GM12878 (cell line): ENCODE results near the gene PAM. TPM values are rescaled to one million over a fixed set of nuclear protein-coding genes. Genes with fewer than 3 reads are reported as not detected.

Experiments
- ATAC-seq: fragments of 200-7000 bp; cut with Tn5 transposase; 3 replicates; pipeline ENCODE4 v1.9.1; 2020; ENCODE audit warnings: mild to moderate bottlenecking, moderate library complexity
- BruUV-seq: library from RNA; stranded (reverse); fragments of 400-500 nt; replicated peaks from 2 replicates; lab custom pipeline; 2021; lab: Mats Ljungman, UMichigan
- CTCF ChIA-PET: fragments of 300-600 bp; sonication (Branson Sonifier 250); formaldehyde crosslinking; extraction: SDS; loops from one replicate; lab custom pipeline; 2021; ENCODE audit warnings: inconsistent platforms; lab: Yijun Ruan, JAX
- POLR2A ChIA-PET: fragments of 350-600 bp; formaldehyde crosslinking; extraction: SDS; loops from one replicate; lab custom pipeline; 2021; ENCODE audit warnings: inconsistent platforms; lab: Charles Lee
- RAD21 ChIA-PET: fragments of 300-600 bp; sonication (Branson Sonifier 250); formaldehyde crosslinking; loops from one replicate; lab custom pipeline; 2023; ENCODE audit warnings: antibody characterized with exemption; ENCODE audit not compliant: unreplicated experiment; lab: Charles Lee
- SMC1A ChIA-PET: fragments of 300-600 bp; sonication (Branson Sonifier 250); formaldehyde crosslinking; loops from one replicate; lab custom pipeline; 2023; ENCODE audit not compliant: unreplicated experiment, uncharacterized antibody; lab: Charles Lee
- DNase-seq: peaks from one replicate; pipeline ENCODE4 v3.0.0-alpha.2; 2011; ENCODE audit warnings: low read depth, low spot score
- FAIRE-seq: peaks from 3 replicates; lab custom pipeline; 2011; peaks lifted over from hg19 to GRCh38; lab: Jason Lieb, UNC
- H2AFZ ChIP-seq: 2 replicates; pipeline ENCODE4 v1.6.0; 2011; ENCODE audit warnings: low read depth, low read length, control low read depth; ENCODE audit not compliant: control insufficient read depth
- H3K27ac ChIP-seq: 2 replicates; pipeline ENCODE4 v1.5.1; 2011; ENCODE audit warnings: control low read depth; ENCODE audit not compliant: control insufficient read depth, insufficient read depth
- H3K27me3 ChIP-seq, 2 experiments: replicated peaks in 1 of 2; 2 replicates each; pipeline versions ENCODE4 v1.6.0 to v1.6.1; 2011; ENCODE audit warnings: low read length in 1 of 2; ENCODE audit not compliant: control insufficient read depth in 2 of 2, insufficient read depth in 2 of 2
- H3K36me3 ChIP-seq, 2 experiments: 2 replicates each; pipeline ENCODE4 v1.5.1; 2011; ENCODE audit warnings: low read length in 1 of 2; ENCODE audit not compliant: control insufficient read depth in 2 of 2, insufficient read depth in 2 of 2
- H3K4me1 ChIP-seq: 2 replicates; pipeline ENCODE4 v1.6.1; 2011; ENCODE audit warnings: mild to moderate bottlenecking, low read length, moderate library complexity, mixed read lengths; ENCODE audit not compliant: control insufficient read depth, insufficient read depth
- H3K4me2 ChIP-seq: 2 replicates; pipeline ENCODE4 v1.6.0; 2011; ENCODE audit warnings: control low read depth; ENCODE audit not compliant: control insufficient read depth, insufficient read depth
- H3K4me3 ChIP-seq: fragments of 200-600 bp; sonication (generic); 2 replicates; pipeline ENCODE4 v1.5.1; 2016
- H3K79me2 ChIP-seq: 2 replicates; pipeline ENCODE4 v1.6.0; 2011; ENCODE audit warnings: low read length; ENCODE audit not compliant: control insufficient read depth, insufficient read depth
- H3K9ac ChIP-seq: 2 replicates; pipeline ENCODE4 v1.8.0; 2011; ENCODE audit warnings: low read length, control low read depth, mixed read lengths; ENCODE audit not compliant: control insufficient read depth, insufficient read depth
- H3K9me3 ChIP-seq: replicated peaks from 3 replicates; pipeline ENCODE4 v1.5.1; 2011; ENCODE audit warnings: mild to moderate bottlenecking, low read length; ENCODE audit not compliant: control insufficient read depth, insufficient read depth
- H4K20me1 ChIP-seq: 2 replicates; pipeline ENCODE4 v1.6.0; 2011; ENCODE audit not compliant: control insufficient read depth, insufficient read depth
- BACH1 ChIP-seq: fragments of 450-650 bp; IDR thresholded peaks from 2 replicates; pipeline ENCODE4 v1.6.1; 2017; ENCODE audit warnings: mild to moderate bottlenecking, borderline replicate concordance
- CBFB ChIP-seq: IDR thresholded peaks from 2 replicates; pipeline ENCODE4 v1.6.1; 2016; ENCODE audit warnings: antibody characterized with exemption, low read depth
- EP300 ChIP-seq, 2 experiments: fragments of 150-350 bp in 1 of 2; IDR thresholded peaks; 2 replicates each; pipeline ENCODE4 v1.6.1; 2011 to 2012; ENCODE audit warnings: low read depth in 2 of 2, low read length in 2 of 2, borderline replicate concordance in 1 of 2, improper control_type of control experiment in 1 of 2, inconsistent platforms in 1 of 2; ENCODE audit not compliant: control insufficient read depth in 1 of 2
- IRF4 ChIP-seq: IDR thresholded peaks from 2 replicates; pipeline ENCODE4 v1.6.1; 2011; ENCODE audit warnings: low read depth, low read length
- JUNB ChIP-seq: IDR thresholded peaks from 2 replicates; pipeline ENCODE4 v1.6.1; 2016; ENCODE audit warnings: antibody characterized with exemption, mild to moderate bottlenecking
- RB1 ChIP-seq: fragments of 450-650 bp; formaldehyde crosslinking; IDR thresholded peaks from 2 replicates; pipeline ENCODE4 v1.6.1; 2017; ENCODE audit warnings: mild to moderate bottlenecking, borderline replicate concordance
- SREBF1 ChIP-seq: IDR thresholded peaks from 2 replicates; pipeline ENCODE4 v1.6.1; 2012; ENCODE audit warnings: mild to moderate bottlenecking, low read length
- TAF1 ChIP-seq: IDR thresholded peaks from 2 replicates; pipeline ENCODE4 v1.6.1; 2011; ENCODE audit warnings: mild to moderate bottlenecking, low read depth, low read length, borderline replicate concordance
- ZNF622 ChIP-seq: fragments of 450-650 bp; IDR thresholded peaks from 2 replicates; pipeline ENCODE4 v1.6.1; 2017; ENCODE audit warnings: mild to moderate bottlenecking, inconsistent platforms
- WGBS: methylation state at CpG from one replicate; pipeline ENCODE4 v1.1.6; 2016; ENCODE audit warnings: low lambda C conversion rate; ENCODE audit not compliant: insufficient replicate concordance, insufficient coverage; ENCODE audit errors: missing lambda C conversion rate; 5-methylcytosine and 5-hydroxymethylcytosine counted together
- in situ Hi-C: fragments of 300-500 bp; cut with MboI; formaldehyde crosslinking; loops from 9 replicates; pipeline ENCODE4 v1.14.3; 2018; ENCODE audit warnings: mixed read lengths
- intact Hi-C: fragments of 100-400 bp; cut with micrococcal nuclease; formaldehyde crosslinking; loops from one replicate; pipeline ENCODE4 v1.14.2; 2022; ENCODE audit not compliant: unreplicated experiment
- polyA plus RNA-seq, 11 experiments: library from polyadenylated mRNA; depleted of rRNA in 4 of 11; unstranded in 6 of 11; stranded (reverse) in 5 of 11; fragments of >200 nt; fragmentation: Nextera tagmentation in 4 of 11; fragmentation: Illumina TruSeq in 1 of 11; extraction: Ambion mirVana in 4 of 11; extraction: Trizol in 1 of 11; gene quantifications; 1 replicate in 1 of 11; 2 replicates in 10 of 11; pipeline versions ENCODE4 v1.2.1 to v1.2.3, GENCODE V29; 2011 to 2016; ENCODE audit warnings: inconsistent platforms in 2 of 11, missing spikeins in 2 of 11, low read depth in 1 of 11
- total RNA-seq, 4 experiments: library from RNA; depleted of rRNA in 3 of 4; stranded (reverse); fragments of >200 nt in 3 of 4; fragmentation: Illumina TruSeq in 1 of 4; extraction: Trizol in 1 of 4; gene quantifications; 2 replicates each; pipeline versions ENCODE4 v1.2.1 to v1.2.3, GENCODE V29; 2013 to 2021
- TF ChIP-seq, protein P1 (sequence below): IDR thresholded peaks from 2 replicates; pipeline ENCODE4 v1.6.1; 2012; ENCODE audit warnings: low read length, inconsistent platforms
- TF ChIP-seq, protein P2 (sequence below): IDR thresholded peaks from 2 replicates; pipeline ENCODE4 v1.6.1; 2012; ENCODE audit warnings: improper control_type of control experiment, low read depth, low read length; ENCODE audit not compliant: insufficient replicate concordance

Gene PAM
- total and polyA plus RNA-seq, 10 of the 15 experiments (the other 5 are each of a cell fraction or from before 2014, with no cell fraction given) = 5.5 to 72.5 (median 15.4) TPM

DNA sequence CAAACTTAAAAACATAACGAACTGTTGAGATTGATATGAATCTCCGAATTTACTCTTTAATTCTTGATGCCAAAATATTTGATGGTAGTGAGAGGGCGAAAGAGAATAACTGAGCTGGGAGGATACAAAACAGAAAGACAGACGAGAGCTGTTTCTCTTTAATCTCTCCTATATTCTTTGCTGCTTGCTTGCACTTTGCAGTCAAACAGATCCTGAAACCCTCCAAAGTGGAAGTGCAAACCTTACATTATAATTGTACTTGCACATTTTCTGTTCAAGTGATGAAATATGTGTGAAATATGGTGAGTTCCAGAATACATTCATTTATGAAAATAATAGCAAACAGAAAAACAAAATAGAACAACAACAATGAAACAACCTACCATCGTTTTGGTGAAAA lies 63.8 kb downstream of the PAM start:
- Histone ChIP-seq H3K79me2 (no peaks in the 10 kb centered on the region; the same call in 1 of the 2 replicates), H3K4me2 (no peak overlapping the region), H3K36me3 (no peaks in the 10 kb centered on the region), H3K27ac (no peak overlapping the region), H4K20me1 (no peaks in the 10 kb centered on the region), H3K4me1 (peaks cover 6% of the 10 kb centered on the region; the same call in 1 of the 2 replicates), H3K9ac (no peak overlapping the region)
- WGBS = 51% methylated on average over 5 of the region's 5 CpGs
- intact Hi-C loops = no loop called here
- ChIA-PET POLR2A (no interaction called here), SMC1A (interaction anchor here (0.8 kb wide), 1 partner anchor 31 kb away, joined by 3 read pairs; no protein-coding TSS in a partner anchor), RAD21 (no interaction called here)
- peak; percentile 70 for ATAC-seq
- TF ChIP-seq JUNB = 0 out of 2 replicates have a peak, but pooled peaks have one; percentile 7
- no peak for TF ChIP-seq RB1
- no peak for TF ChIP-seq EP300 (IDR thresholded peaks at IDR 0.05; ENCODE audit: borderline replicate concordance in 1 of 2, control insufficient read depth in 1 of 2, low read depth in 2 of 2, low read length in 2 of 2)
- no peak for TF ChIP-seq SREBF1
- TF ChIP-seq, all 136 proteins: peak for 1
- H3K4me3 ChIP-seq = no peak overlapping the region
- no peak for DNase-seq
- no peak for FAIRE-seq
- H3K27me3 ChIP-seq = no peaks in the 10 kb centered on the region
- CTCF ChIA-PET = no interaction called here
- H3K9me3 ChIP-seq = no peaks in the 10 kb centered on the region
- H2AFZ ChIP-seq = no peak overlapping the region
- in situ Hi-C loops = no loop called here
- no TSS peak for BruUV-seq

DNA sequence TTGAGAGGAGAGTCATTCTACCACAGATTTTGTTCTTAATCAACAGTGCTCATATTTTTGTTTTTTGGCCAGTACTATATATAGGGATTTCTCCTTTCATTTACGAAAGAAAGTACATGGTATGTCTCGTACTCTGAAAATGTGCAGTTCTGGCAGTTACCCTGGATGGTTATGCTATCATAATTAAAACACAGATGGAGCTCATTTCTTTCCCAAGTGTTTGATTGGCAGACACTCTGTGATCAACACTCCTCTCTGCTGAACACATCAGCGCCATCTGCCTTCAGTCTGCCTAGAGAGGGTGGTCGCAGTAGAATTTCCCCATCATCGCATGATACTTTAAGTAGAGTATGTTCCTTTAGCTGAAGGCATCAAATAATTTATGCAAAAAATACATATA lies 64.5 kb downstream of the PAM start:
- WGBS = 86% methylated on average over 5 of the region's 5 CpGs
- H2AFZ ChIP-seq = no peak overlapping the region
- H3K79me2 ChIP-seq = no peaks in the 10 kb centered on the region; the same call in 1 of the 2 replicates
- H3K4me3 ChIP-seq = no peak overlapping the region
- intact Hi-C loops = no loop called here
- H3K36me3 ChIP-seq = no peaks in the 10 kb centered on the region
- ChIA-PET POLR2A (no interaction called here), RAD21 (interaction anchor here (1.5 kb wide), 1 partner anchor 13 kb away, joined by 3 read pairs; no protein-coding TSS in a partner anchor), SMC1A (interaction anchor here (0.7 to 1.3 kb wide), 3 partner anchors 12 to 20 kb away, joined by 3 to 7 read pairs (median 3); no protein-coding TSS in a partner anchor), CTCF (interaction anchor here (1.1 kb wide), 1 partner anchor 57 kb away, joined by 3 read pairs; no protein-coding TSS in a partner anchor)
- no peaks in the 10 kb centered on the region for H4K20me1 ChIP-seq
- no peaks in the 10 kb centered on the region for H3K9me3 ChIP-seq
- no peak for FAIRE-seq
- ATAC-seq = no peak
- no peak for DNase-seq
- BruUV-seq = no TSS peak
- no peak overlapping the region for H3K9ac ChIP-seq
- no peaks in the 10 kb centered on the region for H3K27me3 ChIP-seq
- H3K4me1 ChIP-seq = peaks cover 6% of the 10 kb centered on the region; the same call in 1 of the 2 replicates
- H3K4me2 ChIP-seq = no peak overlapping the region
- in situ Hi-C loops = no loop called here
- H3K27ac ChIP-seq = no peak overlapping the region
- TF ChIP-seq BACH1 = no peak
- TF ChIP-seq ZNF622 = no peak
- TF ChIP-seq, protein P1, sequence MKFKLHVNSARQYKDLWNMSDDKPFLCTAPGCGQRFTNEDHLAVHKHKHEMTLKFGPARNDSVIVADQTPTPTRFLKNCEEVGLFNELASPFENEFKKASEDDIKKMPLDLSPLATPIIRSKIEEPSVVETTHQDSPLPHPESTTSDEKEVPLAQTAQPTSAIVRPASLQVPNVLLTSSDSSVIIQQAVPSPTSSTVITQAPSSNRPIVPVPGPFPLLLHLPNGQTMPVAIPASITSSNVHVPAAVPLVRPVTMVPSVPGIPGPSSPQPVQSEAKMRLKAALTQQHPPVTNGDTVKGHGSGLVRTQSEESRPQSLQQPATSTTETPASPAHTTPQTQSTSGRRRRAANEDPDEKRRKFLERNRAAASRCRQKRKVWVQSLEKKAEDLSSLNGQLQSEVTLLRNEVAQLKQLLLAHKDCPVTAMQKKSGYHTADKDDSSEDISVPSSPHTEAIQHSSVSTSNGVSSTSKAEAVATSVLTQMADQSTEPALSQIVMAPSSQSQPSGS = no peak
- TF ChIP-seq IRF4 = no peak
- no peak for TF ChIP-seq CBFB
- TF ChIP-seq TAF1 = no peak
- TF ChIP-seq, protein P2, sequence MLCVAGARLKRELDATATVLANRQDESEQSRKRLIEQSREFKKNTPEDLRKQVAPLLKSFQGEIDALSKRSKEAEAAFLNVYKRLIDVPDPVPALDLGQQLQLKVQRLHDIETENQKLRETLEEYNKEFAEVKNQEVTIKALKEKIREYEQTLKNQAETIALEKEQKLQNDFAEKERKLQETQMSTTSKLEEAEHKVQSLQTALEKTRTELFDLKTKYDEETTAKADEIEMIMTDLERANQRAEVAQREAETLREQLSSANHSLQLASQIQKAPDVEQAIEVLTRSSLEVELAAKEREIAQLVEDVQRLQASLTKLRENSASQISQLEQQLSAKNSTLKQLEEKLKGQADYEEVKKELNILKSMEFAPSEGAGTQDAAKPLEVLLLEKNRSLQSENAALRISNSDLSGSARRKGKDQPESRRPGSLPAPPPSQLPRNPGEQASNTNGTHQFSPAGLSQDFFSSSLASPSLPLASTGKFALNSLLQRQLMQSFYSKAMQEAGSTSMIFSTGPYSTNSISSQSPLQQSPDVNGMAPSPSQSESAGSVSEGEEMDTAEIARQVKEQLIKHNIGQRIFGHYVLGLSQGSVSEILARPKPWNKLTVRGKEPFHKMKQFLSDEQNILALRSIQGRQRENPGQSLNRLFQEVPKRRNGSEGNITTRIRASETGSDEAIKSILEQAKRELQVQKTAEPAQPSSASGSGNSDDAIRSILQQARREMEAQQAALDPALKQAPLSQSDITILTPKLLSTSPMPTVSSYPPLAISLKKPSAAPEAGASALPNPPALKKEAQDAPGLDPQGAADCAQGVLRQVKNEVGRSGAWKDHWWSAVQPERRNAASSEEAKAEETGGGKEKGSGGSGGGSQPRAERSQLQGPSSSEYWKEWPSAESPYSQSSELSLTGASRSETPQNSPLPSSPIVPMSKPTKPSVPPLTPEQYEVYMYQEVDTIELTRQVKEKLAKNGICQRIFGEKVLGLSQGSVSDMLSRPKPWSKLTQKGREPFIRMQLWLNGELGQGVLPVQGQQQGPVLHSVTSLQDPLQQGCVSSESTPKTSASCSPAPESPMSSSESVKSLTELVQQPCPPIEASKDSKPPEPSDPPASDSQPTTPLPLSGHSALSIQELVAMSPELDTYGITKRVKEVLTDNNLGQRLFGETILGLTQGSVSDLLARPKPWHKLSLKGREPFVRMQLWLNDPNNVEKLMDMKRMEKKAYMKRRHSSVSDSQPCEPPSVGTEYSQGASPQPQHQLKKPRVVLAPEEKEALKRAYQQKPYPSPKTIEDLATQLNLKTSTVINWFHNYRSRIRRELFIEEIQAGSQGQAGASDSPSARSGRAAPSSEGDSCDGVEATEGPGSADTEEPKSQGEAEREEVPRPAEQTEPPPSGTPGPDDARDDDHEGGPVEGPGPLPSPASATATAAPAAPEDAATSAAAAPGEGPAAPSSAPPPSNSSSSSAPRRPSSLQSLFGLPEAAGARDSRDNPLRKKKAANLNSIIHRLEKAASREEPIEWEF = no peak
